ENCODE measurements around the gene HP.

GRCh38 chr16:72055911-72056310, 1.6 kb downstream of the HP start:
- TF ChIP-seq, protein P1, sequence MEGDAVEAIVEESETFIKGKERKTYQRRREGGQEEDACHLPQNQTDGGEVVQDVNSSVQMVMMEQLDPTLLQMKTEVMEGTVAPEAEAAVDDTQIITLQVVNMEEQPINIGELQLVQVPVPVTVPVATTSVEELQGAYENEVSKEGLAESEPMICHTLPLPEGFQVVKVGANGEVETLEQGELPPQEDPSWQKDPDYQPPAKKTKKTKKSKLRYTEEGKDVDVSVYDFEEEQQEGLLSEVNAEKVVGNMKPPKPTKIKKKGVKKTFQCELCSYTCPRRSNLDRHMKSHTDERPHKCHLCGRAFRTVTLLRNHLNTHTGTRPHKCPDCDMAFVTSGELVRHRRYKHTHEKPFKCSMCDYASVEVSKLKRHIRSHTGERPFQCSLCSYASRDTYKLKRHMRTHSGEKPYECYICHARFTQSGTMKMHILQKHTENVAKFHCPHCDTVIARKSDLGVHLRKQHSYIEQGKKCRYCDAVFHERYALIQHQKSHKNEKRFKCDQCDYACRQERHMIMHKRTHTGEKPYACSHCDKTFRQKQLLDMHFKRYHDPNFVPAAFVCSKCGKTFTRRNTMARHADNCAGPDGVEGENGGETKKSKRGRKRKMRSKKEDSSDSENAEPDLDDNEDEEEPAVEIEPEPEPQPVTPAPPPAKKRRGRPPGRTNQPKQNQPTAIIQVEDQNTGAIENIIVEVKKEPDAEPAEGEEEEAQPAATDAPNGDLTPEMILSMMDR (conservative IDR thresholded peaks at IDR 0.05; ENCODE audit: low read length) = no peak
- TF ChIP-seq EZH2phosphoT487 (IDR thresholded peaks at IDR 0.05; ENCODE audit: borderline replicate concordance, low read depth, low read length) = no peak

All from OCI-LY7 (cell line).